Measurements from ENCODE around the gene ELP1.
"Not testable (repeated sequence)": the region's sequence is repeated elsewhere in the genome, so short reads cannot be mapped to it uniquely, and the experiment has no call there.

The ELP1 gene, protein sequence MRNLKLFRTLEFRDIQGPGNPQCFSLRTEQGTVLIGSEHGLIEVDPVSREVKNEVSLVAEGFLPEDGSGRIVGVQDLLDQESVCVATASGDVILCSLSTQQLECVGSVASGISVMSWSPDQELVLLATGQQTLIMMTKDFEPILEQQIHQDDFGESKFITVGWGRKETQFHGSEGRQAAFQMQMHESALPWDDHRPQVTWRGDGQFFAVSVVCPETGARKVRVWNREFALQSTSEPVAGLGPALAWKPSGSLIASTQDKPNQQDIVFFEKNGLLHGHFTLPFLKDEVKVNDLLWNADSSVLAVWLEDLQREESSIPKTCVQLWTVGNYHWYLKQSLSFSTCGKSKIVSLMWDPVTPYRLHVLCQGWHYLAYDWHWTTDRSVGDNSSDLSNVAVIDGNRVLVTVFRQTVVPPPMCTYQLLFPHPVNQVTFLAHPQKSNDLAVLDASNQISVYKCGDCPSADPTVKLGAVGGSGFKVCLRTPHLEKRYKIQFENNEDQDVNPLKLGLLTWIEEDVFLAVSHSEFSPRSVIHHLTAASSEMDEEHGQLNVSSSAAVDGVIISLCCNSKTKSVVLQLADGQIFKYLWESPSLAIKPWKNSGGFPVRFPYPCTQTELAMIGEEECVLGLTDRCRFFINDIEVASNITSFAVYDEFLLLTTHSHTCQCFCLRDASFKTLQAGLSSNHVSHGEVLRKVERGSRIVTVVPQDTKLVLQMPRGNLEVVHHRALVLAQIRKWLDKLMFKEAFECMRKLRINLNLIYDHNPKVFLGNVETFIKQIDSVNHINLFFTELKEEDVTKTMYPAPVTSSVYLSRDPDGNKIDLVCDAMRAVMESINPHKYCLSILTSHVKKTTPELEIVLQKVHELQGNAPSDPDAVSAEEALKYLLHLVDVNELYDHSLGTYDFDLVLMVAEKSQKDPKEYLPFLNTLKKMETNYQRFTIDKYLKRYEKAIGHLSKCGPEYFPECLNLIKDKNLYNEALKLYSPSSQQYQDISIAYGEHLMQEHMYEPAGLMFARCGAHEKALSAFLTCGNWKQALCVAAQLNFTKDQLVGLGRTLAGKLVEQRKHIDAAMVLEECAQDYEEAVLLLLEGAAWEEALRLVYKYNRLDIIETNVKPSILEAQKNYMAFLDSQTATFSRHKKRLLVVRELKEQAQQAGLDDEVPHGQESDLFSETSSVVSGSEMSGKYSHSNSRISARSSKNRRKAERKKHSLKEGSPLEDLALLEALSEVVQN (N-terminal part only)

DNA sequence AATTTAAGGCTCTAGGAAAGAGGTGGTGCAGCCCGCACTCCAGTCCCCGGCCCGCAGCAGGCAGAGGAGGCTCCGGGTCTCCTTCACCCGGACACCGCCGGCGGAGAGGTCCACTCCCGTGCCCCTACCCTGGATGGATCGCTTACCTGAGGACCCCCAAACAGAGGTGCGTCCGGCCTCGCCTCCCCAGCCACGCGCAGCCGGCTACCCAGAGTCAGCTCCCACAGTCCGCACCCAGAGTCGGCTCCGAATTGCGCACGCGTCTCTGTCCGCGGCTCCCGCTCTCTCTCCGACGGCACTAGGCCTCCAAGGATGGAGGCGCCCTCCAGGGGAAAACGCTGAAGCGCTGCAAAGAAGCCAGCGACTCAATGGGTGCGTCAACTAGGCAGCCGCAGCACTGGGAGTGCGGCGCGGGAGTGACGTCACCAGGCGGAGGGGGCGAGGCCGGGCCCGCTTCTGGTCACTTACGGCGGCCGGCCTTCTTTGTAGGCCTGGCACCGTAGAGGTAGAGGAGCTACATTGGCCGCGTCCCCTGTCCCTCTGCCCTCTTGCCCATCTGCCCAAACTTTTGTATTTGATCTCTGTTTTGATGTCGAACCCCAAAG is at the start of gene ELP1:
ELP1 (minus strand) TSS at position 407 of the 605 bp plus-strand sequence. CDS start 2,978 bp downstream, outside the sequence.
- DNase-seq (ENCODE audit: low spot score): peak; percentile 94

DNA sequence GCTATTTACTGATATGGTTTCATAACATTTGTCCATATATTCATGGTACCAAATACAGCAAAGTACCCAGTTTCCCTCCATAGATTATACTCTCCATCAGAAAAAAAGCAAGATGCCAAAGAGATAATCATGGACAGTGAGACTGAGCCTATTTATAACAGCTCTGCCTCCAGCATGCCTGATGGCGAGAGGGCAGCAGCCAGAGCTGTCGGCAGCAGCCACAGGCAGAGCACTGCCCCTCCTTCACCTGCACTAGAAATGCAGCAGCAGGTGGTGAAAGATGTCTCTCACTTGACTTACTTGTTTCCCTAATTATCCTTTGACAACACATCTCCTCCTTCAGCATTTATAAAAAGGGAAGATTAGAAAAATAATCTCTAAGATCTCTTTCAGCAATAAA is 47.0 kb upstream of the ELP1 start:
- no peak for DNase-seq (ENCODE audit: low spot score)

DNA sequence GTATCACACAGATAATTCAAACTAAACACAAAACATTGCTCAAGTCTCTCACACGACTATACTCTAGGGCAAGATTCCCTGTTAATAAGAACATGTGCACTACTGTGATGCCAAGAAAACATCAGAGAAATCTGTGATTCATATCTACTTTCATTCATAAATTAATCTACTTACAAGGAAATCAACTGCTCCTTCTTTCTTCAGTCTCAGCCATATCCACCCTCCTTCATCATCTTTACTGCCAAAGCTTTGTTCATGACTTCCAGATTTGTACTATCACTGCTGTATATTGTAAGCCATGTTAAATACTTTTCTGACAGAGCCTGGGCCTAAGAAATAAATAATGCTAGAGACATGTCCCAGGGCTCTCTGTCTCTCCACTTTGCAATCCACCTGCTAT is 44.3 kb upstream of the ELP1 start:
- no peak for DNase-seq (ENCODE audit: low spot score)

DNA sequence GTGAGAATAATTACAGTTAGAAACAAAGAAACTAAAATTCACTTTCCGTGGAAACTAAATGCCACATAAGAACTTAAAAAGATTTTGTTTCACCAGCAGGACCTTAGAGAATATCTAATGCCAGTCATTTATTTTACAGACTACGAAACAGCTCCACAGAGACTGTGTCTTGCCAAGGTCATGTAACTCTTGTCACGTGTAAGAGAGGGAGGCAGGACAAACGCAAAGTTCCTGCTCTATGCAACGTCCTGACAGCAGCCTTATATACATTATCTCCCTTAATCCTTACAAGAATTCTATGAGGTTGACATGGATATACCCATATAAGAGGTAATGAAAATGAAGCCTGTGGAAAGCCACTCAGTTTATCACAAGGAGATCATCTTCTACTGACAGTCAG is 40.0 kb upstream of the ELP1 start:
- DNase-seq (ENCODE audit: low spot score): no peak

DNA sequence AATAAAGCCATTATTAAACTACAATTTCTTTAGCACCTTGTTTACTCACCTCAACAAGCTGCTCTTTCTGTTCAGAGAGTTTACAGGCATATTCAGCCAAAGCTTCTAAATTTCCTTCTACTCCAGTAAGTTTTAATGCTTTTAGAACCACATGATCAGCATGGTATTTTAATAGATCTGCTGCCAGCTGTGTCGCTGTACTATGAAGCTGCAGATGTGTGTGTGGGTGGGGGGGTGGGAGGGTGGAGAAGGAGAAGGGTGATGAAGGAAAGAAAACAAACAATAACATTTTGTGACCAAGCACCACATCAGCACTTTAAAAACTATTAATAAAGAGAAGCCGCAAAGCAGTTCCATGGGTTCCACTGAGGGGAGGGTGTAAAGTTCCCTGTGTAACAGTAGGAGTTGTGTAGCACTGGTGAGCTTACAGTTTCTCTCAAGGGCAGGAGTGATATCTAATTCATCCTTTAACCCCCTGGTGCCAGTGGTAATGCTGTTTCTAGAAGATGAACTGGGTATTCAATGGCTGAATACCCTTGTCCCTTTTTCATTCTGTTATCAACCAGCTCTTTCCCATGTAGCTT is 38.8 kb upstream of the ELP1 start:
- no peak for DNase-seq (ENCODE audit: low spot score)

DNA sequence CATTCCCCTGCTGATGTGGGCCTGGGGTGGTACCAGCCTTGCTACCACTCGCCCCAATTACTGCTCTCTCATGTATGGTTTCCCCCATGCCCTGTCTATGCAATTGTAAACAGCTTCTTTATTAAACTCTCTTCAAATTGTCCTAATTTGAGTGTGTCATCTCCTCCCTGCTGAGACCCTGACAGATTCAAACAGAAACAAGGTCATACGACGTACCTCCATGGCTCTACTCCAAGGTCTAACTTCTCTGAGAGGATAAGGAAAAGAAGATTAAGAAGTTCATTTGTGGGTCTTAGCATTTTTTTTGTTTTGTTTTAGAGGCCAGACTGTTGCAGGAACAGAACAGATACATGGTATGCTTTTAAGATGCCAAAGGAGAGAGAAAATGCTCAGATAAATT is 38.3 kb upstream of the ELP1 start:
- peak; percentile 17 for DNase-seq (ENCODE audit: low spot score)

DNA sequence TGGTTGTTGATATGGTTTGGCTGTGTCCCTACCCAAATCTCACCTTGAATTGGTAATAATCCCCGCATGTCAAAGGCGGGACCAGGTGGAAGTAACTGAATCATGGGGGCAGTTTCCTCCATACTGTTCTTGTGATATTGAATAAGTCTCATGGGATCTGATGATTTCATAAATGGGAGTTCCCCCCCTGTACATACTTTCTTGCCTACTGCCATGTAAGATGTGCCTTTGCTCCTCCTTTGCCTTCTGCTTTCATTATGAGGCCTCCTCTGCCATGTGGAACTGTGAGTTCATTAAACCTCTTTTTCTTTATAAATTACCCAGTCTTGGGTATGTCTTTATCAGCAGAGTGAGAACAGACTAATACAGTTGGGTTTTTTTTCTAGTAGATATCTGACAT is 37.5 kb upstream of the ELP1 start:
- DNase-seq (ENCODE audit: low spot score): not testable (repeated sequence)

DNA sequence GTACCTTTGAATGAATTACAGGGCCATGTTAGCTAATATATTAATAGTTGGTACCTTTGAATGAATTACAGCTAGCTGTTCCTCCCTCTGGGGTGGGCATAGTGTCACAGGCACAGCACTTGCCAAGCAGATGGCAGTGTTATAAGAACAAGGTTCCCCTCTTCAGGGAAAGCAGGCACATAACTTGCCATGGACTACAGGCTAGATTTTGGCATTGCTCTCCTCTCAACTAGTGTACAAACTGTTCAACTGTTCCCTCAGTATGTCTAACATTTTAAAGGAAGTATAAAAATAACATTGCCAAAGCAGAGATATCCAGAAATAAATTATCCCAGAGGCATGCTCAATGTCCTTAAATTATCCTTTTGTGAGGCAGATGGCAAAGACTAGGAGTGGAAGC is 34.0 kb upstream of the ELP1 start:
- no peak for DNase-seq (ENCODE audit: low spot score)

DNA sequence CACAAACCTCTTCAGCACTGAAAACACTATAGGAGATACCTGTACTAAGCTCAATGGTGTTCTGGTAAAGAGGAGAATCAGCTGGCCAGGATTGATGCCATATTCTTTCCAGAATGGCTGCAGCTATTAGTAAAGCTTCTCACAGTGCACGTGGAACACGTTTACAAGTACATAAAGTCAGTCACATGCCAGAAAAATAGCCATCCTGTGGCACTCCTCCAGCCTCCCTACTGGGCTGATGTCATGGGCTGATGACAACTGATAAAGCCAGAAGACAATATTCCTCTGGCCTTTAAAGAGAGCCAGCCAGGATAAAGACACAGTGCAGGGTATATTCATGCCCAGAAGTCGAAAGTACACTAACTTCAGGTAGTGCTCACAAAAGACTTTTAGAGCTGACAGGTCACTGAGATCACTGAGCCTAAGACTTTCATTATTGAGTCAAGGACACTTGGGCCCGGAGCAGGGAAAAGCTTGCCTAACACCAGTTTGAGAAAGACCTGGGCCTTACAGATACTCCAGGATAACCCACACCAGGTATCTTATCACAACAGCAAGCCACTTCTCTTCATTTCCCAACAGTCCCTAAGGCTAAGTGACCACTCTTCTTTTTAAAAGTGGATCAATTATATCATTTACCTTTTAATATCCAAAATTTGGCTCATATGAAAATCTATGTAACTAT is 29.7 kb upstream of the ELP1 start:
- no peak for DNase-seq (ENCODE audit: low spot score)

DNA sequence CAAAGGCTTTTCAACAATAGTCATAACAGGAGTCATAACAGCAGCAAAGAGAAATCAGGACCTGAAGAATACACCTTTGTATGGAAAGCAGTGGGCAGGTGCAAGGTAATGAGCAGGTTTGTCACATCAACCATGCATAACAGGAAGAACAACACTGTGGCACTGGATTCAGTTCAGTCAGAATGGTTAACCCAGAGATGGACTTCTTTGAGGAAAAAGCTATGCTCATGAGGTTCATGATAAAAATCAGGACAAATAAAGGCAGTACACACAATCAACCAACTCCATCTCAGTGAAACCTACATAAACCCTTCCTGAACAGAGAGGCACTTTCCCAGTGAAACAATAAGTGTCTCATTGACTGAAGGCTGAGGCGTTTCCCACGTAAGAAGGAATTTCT is 27.2 kb upstream of the ELP1 start:
- no peak for DNase-seq (ENCODE audit: low spot score)

DNA sequence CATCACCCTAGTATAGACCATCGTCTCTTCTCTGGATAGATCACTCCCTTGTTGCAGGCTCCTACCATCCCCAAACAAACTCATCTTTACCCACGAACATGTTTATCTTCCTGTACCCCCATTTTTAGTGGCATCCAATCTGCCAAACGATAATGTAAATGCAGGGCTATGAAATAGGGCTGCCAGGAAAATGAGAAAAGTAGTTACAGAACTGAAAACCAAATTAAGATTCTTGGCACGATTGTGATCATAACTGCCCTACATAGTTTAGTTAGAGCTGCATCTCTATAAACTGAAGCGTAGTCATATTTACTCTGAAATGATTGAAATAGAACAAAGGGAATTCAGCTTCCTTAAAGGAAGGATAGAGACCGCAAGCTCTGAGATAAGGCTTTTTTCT is 26.4 kb upstream of the ELP1 start:
- DNase-seq (ENCODE audit: low spot score): no peak

DNA sequence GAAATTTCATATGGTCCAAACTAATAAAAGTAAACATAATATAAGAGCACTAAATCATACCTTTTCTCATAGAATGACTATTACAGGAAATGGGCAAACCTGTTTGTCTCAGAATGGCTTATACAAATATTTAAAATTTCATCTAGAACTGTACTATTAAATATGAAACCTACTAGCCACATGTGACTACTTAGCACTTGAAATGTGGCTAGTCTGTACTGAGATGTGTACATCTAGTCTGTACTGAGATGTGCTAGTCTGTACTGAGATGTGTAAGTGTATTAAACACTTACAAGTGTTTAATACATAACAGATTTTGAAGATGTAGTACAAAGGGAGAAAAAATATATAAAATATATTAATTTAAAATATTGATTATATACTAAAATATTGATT is 22.7 kb upstream of the ELP1 start:
- DNase-seq (ENCODE audit: low spot score): no peak

DNA sequence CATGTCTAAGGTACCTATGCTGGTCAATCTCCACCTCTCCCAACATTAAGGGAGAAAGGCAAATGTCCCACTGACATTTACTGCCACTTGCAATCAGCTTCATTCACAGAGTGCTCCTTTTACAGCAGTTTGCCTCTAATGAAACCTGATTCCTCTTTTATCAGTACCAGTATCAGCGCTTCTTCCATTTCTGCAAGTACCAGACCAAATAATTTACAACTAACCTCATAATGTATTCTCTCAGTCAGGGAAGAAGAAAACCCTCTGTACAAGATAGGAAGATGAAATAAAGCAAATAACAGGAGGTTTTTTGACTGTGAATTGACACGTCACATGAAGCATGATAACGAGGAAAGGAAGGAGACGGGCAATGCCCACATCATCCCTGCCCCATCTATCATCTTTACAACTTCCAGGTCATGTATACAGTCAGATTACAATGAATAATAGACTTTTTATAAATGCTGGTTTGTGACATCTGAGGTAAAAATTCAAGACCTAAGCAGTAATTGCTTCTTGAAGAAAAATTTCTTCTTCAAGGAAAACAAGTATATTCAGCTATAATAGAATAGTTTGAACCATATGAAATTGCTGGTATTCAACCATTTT is 22.2 kb upstream of the ELP1 start:
- no peak for DNase-seq (ENCODE audit: low spot score)

DNA sequence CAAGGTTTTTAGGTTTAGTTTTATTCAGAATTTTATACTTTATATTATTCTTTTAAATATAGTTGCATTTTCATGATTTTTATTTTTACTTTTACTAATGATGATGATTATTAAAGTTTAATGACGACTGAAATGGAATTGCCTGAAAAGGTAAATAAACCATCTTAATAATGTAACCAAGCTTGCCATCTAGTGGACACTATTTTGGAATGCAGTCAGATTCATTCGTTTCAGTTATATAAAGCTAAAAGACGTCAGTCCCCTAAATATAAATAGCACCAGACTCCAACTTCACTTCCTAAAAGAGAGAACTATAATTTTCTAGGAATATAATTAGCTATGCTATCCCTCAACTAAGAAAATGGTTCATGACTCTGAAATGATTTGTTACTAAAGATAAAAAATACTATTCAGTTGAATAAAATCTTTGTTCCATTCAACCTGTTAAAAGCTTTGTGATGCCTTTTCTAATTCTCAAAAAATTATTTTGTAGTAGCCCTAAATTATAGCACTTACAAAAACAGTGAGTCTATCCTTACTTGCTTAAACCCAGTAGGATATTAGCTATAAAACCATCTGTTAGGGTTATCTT is 20.2 kb upstream of the ELP1 start:
- DNase-seq (ENCODE audit: low spot score): peak; percentile 31

DNA sequence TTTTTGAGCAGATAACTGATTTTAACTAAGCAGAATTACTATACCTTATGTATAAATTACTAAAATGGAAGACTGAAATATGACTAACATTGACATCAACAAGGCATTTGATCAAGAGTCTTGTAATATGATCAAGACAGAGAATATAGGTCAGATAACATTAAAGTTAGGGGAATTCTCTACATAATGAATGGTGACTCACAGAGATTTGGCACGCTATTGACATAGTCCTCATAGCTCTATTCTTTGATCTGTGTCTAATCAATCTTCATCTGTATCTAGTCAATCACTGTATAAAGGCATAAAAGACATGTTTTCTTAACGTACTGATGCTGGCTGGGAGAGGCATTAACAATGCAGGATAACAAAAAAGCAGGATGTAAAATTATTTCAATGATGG is 17.7 kb upstream of the ELP1 start:
- no peak for DNase-seq (ENCODE audit: low spot score)

DNA sequence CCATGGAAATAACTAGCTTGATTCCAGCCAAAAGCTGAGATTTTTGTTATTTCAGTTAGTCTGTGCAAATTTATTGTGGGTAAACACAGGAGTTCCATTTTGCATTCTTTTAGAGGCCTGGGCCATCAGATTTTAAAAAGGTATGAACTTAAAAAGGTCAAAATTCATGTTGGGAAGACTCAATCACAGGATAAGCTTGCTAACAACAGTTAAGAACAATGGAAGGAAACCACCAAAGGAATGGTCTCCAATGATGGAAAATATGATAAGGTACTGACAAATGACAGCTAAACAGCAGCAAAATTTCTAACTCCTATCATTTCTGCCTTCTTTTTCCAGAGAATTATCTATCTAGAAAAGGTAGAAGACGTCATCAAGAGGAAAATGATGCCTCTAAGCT is 16.2 kb upstream of the ELP1 start:
- DNase-seq (ENCODE audit: low spot score): no peak

DNA sequence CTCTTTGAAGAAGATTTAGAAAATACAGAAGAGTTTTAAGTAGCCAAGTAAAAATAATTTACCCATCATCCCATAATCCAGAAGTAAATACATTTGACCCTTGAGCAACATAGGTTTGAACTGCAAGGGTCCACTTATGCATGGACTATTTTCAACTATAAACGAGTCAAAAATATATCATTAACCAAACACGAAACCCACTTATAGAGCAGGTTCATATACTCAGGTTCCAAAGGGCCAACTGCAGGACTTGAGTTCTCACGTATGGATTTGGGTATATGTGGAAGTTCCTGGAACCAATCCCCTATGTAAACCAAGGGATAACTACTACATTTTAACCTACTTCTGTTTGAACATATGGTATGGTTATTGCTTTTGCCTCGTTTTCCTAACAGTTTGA is 6.1 kb upstream of the ELP1 start:
- no peak for DNase-seq (ENCODE audit: low spot score)

DNA sequence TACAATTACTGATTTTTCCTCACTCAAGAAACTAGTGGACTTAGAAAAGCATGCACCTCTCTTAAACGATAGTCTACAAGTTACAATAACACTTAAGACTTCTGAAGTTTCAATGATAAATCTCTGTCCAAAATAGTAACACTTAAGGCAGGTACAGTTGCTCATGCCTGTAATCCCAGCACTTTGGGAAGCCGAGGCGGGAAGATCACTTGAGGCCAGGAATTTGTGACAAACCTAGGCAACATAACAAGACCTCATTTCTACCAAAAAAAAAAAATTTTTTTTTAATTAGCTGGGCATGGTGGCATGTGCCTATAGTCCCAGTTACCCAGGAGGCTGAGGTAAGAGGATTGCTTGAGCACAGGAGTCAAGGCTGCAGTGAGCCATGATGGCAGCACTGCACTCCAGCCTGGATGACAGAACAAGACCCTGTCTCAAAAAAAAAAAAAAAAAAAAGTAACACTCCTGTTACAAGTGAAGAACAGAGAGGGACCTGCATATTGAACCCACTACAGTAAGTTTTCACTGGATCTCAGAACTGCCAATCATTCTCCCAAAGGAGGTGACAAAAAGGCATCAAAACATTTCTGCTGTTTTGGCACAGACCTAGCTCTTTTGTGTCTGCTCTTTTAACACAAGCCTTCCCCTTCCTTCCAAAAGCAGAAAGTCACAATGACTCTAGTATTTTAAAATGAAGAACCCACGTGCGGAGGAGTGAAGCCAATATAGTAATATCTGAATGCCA is 3.8 kb upstream of the ELP1 start:
- no peak for DNase-seq (ENCODE audit: low spot score)

DNA sequence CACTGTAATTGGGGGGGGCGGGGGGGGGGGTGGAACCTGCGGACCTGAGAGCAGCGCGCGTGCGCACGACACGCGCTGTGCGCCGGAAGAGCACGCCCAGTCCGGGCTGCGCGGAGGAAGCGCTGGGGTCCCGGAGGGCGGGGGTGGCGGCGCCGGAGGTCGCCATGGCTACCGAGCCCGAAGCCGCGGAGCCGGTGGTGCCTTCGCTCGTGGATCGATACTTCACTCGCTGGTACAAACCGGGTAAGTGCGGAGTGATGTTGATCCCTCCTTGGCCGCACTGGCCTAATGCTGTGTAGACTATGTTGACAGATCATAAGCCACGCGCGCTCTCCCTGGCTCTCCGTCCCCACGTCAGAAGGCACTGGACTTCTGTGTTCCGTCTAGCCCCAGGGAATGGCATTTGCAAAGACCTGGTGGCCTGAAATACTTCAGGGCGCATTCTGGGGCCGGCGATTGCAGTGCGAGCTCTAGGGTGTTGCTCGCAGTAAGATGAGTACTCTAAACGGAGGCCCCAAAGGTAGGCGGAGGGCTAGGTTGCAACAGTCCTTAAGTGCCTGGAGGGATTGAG is 484 bp upstream of the ELP1 start, which contains the start of gene ABITRAM:
ABITRAM (plus strand) TSS at position 78 of the 571 bp plus-strand sequence; CDS start at position 165, 87 bp downstream.
- DNase-seq (ENCODE audit: low spot score): peak; percentile 96
